Transverse colon (tissue), 4 donors: ENCODE measurements around the gene RPA3. TPM values are rescaled to one million over a fixed set of nuclear protein-coding genes. Genes with fewer than 3 reads are reported as not detected.

Experiments
- DNase-seq: peaks from one replicate; pipeline ENCODE4 v3.0.0-alpha.2; 2019
- H3K27ac ChIP-seq, 4 donors: fragments of 200-600 bp; sonication (generic); 2 replicates each; pipeline ENCODE4 v1.5.1; 2016 to 2018; ENCODE audit warnings: inconsistent platforms in 4 of 4
- H3K27me3 ChIP-seq: fragments of 200-600 bp; sonication (generic); 2 replicates; pipeline ENCODE4 v1.5.1; 2017; ENCODE audit warnings: inconsistent platforms
- H3K36me3 ChIP-seq, 4 donors: fragments of 200-600 bp; sonication (generic); 2 replicates each; pipeline ENCODE4 v1.5.1; 2017 to 2019; ENCODE audit warnings: inconsistent platforms in 4 of 4
- H3K4me1 ChIP-seq, 4 donors: fragments of 200-600 bp; sonication (generic); 2 replicates each; pipeline ENCODE4 v1.5.1; 2017 to 2020; ENCODE audit warnings: inconsistent platforms in 4 of 4
- H3K4me3 ChIP-seq, 4 donors: fragments of 200-600 bp; sonication (generic); 1 replicate in 1 of 4; 2 replicates in 3 of 4; pipeline versions ENCODE4 v1.5.1 to v1.6.1; 2017 to 2019; ENCODE audit warnings: inconsistent platforms in 4 of 4
- H3K9me3 ChIP-seq, 2 donors: fragments of 200-600 bp; sonication (generic); 2 replicates each; pipeline ENCODE4 v1.5.1; 2017 to 2019; ENCODE audit warnings: inconsistent platforms in 2 of 2
- CTCF ChIP-seq, 5 experiments: fragments of 200-600 bp in 3 of 5; fragments of 450-650 bp in 2 of 5; sonication (generic) in 3 of 5; IDR thresholded peaks; 1 replicate in 2 of 5; 2 replicates in 3 of 5; pipeline ENCODE4 v1.5.1; 2016 to 2017; ENCODE audit warnings: antibody characterized with exemption in 5 of 5, inconsistent platforms in 3 of 5, mild to moderate bottlenecking in 2 of 5, moderate library complexity in 1 of 5
- EP300 ChIP-seq: sonication (generic); formaldehyde crosslinking; IDR thresholded peaks from one replicate; pipeline ENCODE4 v1.6.1; 2017; ENCODE audit warnings: antibody characterized with exemption, low read depth
- POLR2A ChIP-seq: fragments of 450-650 bp; IDR thresholded peaks from one replicate; pipeline ENCODE4 v1.6.1; 2016; ENCODE audit warnings: antibody characterized with exemption, mild to moderate bottlenecking, moderate library complexity
- POLR2AphosphoS5 ChIP-seq, 3 donors: sonication (generic); formaldehyde crosslinking; IDR thresholded peaks; one replicate each; pipeline ENCODE4 v1.6.1; 2016; ENCODE audit warnings: antibody characterized with exemption in 3 of 3
- WGBS, 2 donors: methylation state at CpG; one replicate each; pipeline ENCODE4 v1.1.5; 2018; ENCODE audit warnings: low coverage in 1 of 2; 5-methylcytosine and 5-hydroxymethylcytosine counted together
- in situ Hi-C, 4 donors: fragments of 200-750 bp; cut with MboI; loops; one replicate each; pipeline versions ENCODE4 v1.15.0 to v1.15.1; 2017; ENCODE audit warnings: low sequenced_read_pairs in 3 of 4, low pct_ligation_motif_present in 1 of 4, low pct_unique_long_range_greater_than_20kb in 1 of 4
- intact Hi-C: fragments of 100-400 bp; cut with DNase I; formaldehyde crosslinking; loops from one replicate; pipeline ENCODE4 v1.15.1; 2023; ENCODE audit warnings: low total_unique reads
- total RNA-seq, 4 donors: library from RNA; depleted of rRNA; stranded (reverse); fragments of >200 nt; gene quantifications; one replicate each; pipeline ENCODE4 v1.1.0, GENCODE V29; 2016

Gene RPA3
- total RNA-seq, 4 donors from 2014 or later, result 1.4 to 24.6 (median 7.6) TPM

- in situ Hi-C loops, result loop anchor here in 1 of 4 donors (10.0 kb wide), 1 partner anchor 77 kb away; no protein-coding TSS in a partner anchor
- H3K27ac ChIP-seq, result peak overlapping the region; percentile 74 to 79 (median 75)
- H3K27me3 ChIP-seq, result no peaks in the 10 kb centered on the region
- H3K4me1 ChIP-seq, result peaks cover 0 to 24% (median 7%) of the 10 kb centered on the region in 4 donors
- TF ChIP-seq EP300, result no peak
- no peak for TF ChIP-seq POLR2AphosphoS5 (IDR thresholded peaks at IDR 0.05)
- no peak for TF ChIP-seq CTCF (IDR thresholded peaks at IDR 0.05)
- no peak for TF ChIP-seq POLR2A
- H3K36me3 ChIP-seq, result no peaks in the 10 kb centered on the region
- WGBS, 2 donors, result 6 to 7% methylated on average over 9 of the region's 9 CpGs
- intact Hi-C loops, result no loop called here
- DNase-seq, result no peak
- peak overlapping the region; percentile 15 to 36 (median 28) for H3K4me3 ChIP-seq
- H3K9me3 ChIP-seq, result no peaks in the 10 kb centered on the region
Observed at GRCh38 chr7:7761974-7762779, 43.8 kb upstream of the RPA3 start.

GRCh38 chr7:7761340-7761973, 43.0 kb upstream of the RPA3 start:
- peak overlapping the region; percentile 74 to 79 (median 75) for H3K27ac ChIP-seq
- intact Hi-C loops, result no loop called here
- 14 to 33% methylated on average over 5 of the region's 5 CpGs for WGBS, 2 donors
- peaks cover 0 to 24% (median 7%) of the 10 kb centered on the region in 4 donors for H3K4me1 ChIP-seq
- in situ Hi-C loops, result loop anchor here in 1 of 4 donors (10.0 kb wide), 1 partner anchor 77 kb away; no protein-coding TSS in a partner anchor
- no peaks in the 10 kb centered on the region for H3K9me3 ChIP-seq
- TF ChIP-seq EP300, result no peak
- TF ChIP-seq POLR2AphosphoS5 (IDR thresholded peaks at IDR 0.05), result no peak
- TF ChIP-seq POLR2A, result no peak
- TF ChIP-seq CTCF (IDR thresholded peaks at IDR 0.05), result peak; percentile 24 to 46 (median 34)
- peak overlapping the region in 3 of 4 donors; percentile 28 to 36 (median 29) for H3K4me3 ChIP-seq
- no peak for DNase-seq
- no peaks in the 10 kb centered on the region for H3K36me3 ChIP-seq
- no peaks in the 10 kb centered on the region for H3K27me3 ChIP-seq

- intact Hi-C loops (no loop called here), in situ Hi-C loops (no loop called here)
- Histone ChIP-seq H3K27me3 (no peaks in the 10 kb centered on the region), H3K4me3 (no peak overlapping the region), H3K36me3 (no peaks in the 10 kb centered on the region), H3K9me3 (no peaks in the 10 kb centered on the region), H3K27ac (no peak overlapping the region), H3K4me1 (peaks cover 0 to 12% (median 6%) of the 10 kb centered on the region in 4 donors)
- 87 to 90% methylated on average over 4 of the region's 4 CpGs for WGBS, 2 donors
- TF ChIP-seq POLR2AphosphoS5 (IDR thresholded peaks at IDR 0.05) (no peak), EP300 (no peak), CTCF (IDR thresholded peaks at IDR 0.05) (no peak), POLR2A (no peak)
- no peak for DNase-seq
Observed at GRCh38 chr7:7757576-7757975, 39.2 kb upstream of the RPA3 start.

- intact Hi-C loops, result no loop called here
- Histone ChIP-seq H3K36me3 (no peaks in the 10 kb centered on the region), H3K27me3 (no peaks in the 10 kb centered on the region), H3K9me3 (no peaks in the 10 kb centered on the region), H3K4me3 (no peak overlapping the region), H3K27ac (no peak overlapping the region), H3K4me1 (peaks cover 0 to 13% (median 4%) of the 10 kb centered on the region in 4 donors)
- TF ChIP-seq POLR2A (no peak), EP300 (no peak), CTCF (IDR thresholded peaks at IDR 0.05) (no peak), POLR2AphosphoS5 (IDR thresholded peaks at IDR 0.05) (no peak)
- DNase-seq, result no peak
- WGBS, 2 donors, result 84 to 93% methylated on average over 3 of the region's 3 CpGs
- in situ Hi-C loops, result no loop called here
Observed at GRCh38 chr7:7756577-7756976, 38.2 kb upstream of the RPA3 start.
